HG03571 (cell line): Measurements from ENCODE around the gene GAST.
"Not testable (repeated sequence)": the region's sequence is repeated elsewhere in the genome, so short reads cannot be mapped to it uniquely, and the experiment has no call there.

Source experiments
- ATAC-seq: cut with Tn5 transposase; IDR thresholded peaks from one replicate; pipeline ENCODE4 v1.9.1; 2021; ENCODE audit not compliant: unreplicated experiment

Gene GAST

GRCh38 chr17:41683441-41684007, 28.6 kb upstream of the GAST start:
- ATAC-seq, result no peak

DNA sequence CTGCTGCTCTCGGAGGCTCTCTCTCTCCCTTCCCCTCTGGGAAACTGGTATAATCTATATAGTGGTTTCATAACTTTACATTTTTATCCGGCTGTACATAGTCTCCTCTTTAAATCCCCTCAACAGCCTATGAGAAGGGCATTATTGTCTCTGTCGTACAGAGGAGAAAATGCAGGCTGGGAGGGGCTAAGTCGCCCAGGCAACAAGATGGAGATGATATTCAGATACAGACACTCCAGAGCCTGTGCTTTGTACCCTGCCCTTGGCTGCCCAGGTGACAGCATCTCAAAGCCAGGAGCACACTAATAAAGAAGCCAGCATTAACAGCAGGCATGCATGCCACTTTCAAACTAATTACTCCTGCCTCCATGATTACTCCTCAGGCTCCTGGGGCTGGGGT, 28.1 kb upstream of the GAST start:
- no peak for ATAC-seq

- ATAC-seq, result not testable (repeated sequence)
Measured at GRCh38 chr17:41685753-41686152, 26.4 kb upstream of the GAST start.

DNA sequence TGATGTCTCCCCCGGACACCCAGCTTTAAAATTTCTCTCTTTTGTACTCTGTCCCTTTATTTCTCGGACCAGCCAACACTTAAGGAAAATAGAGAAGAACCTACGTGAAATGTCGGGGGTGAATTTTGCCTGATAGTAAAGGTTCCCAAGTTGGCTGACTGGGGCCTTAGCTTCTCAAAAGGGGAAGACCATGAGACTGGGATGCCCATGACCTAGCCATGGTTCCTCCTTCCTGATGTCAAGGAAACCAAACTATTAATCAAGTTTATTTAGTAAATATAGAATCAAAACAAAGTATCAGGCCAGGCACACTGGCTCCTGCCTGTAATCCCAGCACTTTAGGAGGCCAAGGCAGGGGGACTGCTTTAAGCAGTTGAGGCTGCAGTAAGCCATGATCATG, 25.9 kb upstream of the GAST start:
- ATAC-seq, result no peak

GRCh38 chr17:41687828-41688640, 24.1 kb upstream of the GAST start:
- no peak for ATAC-seq

DNA sequence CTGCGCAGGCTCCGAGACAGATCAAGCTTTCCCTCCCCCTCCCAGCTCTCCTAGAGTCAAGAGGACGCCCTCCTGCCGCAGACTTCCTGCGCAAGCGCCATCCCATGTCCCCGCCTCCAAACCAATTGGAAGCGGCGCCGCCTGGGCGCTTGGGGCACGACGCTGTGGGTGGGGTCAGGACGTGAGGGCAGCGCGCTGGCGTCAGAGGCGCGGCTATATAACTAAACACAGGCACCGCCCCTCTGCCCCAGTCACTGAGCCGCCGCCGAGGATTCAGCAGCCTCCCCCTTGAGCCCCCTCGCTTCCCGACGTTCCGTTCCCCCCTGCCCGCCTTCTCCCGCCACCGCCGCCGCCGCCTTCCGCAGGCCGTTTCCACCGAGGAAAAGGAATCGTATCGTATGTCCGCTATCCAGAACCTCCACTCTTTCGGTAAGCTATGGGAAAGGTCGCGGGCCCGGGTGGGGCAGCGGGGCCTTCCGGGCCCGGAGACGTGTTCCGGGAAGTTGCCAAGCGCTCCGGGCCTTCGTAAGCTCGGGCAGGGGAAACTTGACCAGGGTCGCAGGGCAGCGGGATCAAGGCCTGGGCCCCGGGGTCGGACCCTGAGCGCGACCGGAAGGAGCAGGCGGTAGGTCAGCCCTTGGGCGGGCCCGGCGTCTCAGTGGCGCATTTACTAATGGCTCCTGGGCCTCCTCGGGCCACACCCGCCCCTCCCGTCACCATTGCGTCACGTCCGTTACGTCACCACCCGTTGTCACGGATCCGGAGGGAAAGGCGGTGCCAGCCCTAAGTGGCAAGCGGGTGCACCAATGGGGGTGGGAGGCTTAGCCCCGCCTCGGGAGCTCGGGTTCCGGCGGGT, 23.3 kb upstream of the GAST start, which contains the start of gene EIF1:
TSS of gene EIF1 (plus strand) at position 245 of the 856 bp plus-strand sequence. CDS start at position 399, 154 bp downstream.
- peak; percentile 58 for ATAC-seq

- no peak for ATAC-seq
Measured at GRCh38 chr17:41689497-41690299, 22.4 kb upstream of the GAST start.

DNA sequence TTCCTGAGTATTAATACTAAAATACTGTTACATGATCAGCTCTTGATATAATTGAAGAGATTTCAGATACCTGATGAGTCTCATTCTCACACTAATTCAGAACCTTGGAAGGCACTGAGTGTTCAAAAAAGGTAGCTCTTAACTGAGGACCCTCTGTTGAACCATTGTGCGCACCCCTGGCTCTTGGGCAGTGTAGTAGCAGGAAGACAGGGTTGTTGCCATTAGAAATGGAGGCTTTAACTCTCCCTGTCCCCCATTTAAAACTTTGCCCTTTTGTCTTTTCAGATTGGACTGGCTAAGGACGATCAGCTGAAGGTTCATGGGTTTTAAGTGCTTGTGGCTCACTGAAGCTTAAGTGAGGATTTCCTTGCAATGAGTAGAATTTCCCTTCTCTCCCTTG, 21.6 kb upstream of the GAST start:
- no peak for ATAC-seq

DNA sequence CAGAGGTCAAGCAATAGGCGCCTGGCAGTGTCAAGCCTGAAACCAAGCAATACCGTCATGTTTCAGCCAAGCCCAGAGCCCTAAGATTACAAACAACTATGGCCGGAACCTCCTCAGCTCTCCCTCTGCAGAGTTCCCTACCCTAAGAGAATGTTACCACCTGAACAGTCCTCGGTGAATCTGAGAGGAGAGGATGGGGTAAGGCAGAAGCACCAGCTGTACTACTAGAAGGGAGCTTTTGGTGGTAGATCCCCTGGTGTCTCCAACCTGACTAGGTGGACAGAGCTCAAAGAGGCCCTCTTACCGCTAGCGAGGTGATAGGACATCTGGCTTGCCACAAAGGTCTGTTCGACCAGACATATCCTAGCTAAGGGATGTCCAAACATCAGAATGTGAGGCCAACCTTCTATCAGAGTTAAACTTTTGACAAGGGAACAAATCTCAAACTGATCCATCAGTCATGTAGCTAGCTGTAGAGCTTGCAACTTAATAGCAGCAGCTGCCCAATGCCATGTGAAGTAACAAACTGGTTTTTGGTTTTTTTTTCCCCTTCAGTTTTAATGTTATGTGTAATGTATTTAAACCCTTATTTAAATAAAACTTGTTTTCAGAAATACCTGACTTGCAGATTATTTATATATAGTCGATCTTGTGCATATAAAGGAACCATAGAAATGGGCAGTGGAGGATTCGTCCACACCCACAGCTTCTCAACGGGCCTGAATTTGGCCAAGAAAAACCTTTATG, 20.9 kb upstream of the GAST start:
- no peak for ATAC-seq

GRCh38 chr17:41692722-41693521, 19.2 kb upstream of the GAST start:
- no peak for ATAC-seq

DNA sequence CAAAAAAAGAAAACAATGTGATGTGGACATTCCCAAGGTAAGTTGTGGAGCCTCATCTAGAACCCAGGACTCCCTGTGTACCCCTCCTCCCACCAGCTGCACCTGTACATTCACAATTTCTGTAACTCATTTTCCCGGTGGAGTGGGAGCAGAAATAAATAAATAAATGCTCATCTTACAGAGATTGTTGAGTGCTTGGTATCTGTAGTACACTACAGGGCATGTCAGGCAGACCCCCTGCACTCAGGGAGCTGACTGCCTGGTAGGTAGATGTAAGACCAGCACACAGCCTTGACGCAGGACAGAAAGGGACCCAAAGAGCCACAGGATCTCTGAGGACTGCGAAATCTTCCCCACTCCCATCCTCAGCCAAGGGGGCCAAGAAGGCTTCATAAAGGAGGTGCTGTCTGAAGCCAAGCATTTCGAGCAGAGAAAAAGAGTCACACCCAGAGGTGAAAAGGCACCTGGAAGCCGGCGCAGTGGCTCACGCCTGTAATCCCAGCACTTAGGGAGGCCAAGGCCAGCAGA, 16.9 kb upstream of the GAST start:
- ATAC-seq, result no peak

DNA sequence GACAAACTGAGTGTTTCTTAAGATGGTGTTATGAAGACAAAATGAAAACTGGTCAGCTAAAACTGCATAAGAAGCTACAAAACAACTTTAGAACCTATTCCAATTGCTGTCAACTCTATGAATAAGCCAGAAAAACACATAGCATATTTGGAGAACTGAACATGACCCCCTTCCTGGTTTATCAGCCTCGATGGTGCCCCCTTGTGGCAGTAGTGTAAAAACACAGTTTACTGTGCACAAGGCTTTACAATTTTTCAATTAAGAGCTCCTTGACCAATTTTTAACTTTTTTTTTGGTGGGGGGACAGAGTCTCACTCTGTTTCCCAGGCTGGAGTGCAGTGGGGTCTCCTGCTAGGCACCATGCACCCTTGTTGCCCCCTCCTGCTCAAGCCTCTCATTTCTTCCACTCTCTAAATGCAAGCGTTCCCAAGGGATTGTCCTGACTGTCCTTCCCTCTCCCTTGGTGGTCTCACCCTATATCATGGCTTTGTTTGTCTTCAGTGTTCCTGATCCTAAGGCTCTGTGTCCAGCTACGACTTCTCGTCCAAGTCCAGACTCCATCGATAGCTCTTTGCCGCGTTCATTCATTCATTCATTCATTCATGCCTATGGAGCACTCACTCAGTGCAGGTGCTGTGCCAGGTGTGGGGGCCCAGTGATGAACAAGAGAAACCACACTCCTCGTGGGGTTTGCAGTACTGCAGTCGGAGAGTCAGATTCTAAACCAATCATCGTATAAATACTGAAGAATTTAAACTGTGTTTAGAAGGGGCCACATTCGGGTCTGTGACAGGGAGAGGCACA, 16.0 kb upstream of the GAST start:
- ATAC-seq, result no peak

GRCh38 chr17:41697122-41697962, 14.8 kb upstream of the GAST start:
- ATAC-seq, result no peak

DNA sequence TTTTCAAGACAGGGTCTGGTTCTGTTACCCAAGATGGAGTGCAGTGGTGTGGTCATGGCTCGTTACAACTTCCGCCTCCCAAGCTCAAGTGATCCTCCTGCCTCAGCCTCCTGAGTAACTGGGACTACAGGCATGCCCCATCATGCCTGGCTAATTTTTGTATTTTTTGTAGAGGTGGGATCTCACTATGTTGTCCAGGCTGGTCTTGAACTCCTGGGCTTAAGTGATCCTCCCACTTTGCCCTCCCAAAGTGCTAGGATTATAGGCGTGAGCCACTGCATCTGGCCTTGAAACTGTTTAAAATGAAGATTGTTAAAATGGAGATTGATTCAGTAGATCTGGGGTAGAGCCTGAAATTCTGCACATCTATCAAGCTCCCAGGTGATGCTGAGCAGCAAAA, 11.3 kb upstream of the GAST start:
- ATAC-seq, result not testable (repeated sequence)

DNA sequence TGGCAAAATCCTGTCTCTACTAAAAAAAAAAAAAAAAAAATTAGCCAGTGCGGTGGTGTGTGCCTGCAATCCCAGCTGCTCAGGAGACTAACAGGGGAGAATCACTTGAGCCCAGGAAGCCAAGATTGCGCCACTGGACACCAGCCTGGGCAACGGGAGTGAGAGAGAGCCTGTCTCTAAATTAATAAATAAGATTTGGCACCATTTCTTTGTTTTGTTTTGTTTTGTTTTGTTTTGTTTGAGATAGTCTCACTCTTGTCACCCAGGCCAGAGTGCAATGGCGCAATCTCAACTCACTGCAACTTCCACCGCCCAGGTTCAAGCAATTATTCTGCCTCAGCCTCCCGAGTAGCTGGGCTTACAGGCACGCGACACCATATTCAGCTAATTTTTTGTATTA, 9.4 kb upstream of the GAST start:
- no peak for ATAC-seq

DNA sequence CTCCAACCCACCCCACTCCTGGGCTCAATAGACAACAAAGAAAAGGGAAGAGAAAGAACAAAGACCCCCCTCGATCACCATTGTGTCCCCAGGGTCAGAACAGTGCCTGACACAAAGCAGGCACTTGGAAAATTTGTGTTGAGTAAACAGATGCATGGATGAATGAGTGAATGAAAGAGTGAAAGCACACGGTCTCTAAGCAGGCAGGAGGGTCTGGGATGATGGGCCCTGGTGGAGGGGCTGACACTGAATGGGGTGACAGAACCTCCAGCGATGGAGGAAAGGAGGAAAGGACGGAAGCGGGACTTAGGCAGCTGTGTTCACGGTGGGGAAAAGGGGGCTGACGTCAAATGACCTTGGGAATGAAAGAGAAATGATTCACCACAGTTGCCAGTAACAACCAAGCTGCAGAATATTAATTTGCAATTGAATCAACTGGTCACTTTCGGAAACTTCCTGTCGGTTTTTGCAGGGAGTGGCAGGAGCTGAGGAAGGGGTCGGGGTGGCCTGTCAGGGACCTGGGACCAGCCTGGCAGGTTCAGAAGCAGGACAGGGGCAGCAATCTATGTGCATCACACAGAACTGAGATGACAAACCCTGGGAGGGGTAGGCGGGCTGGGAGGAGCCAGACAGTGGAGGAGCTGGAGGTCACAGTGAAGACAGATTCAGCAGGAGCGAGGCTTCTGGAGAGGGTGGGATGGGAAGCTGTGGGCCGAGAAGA, 6.7 kb upstream of the GAST start:
- ATAC-seq, result no peak
